CD4-positive, alpha-beta T cell treated with Interferon alpha-2 for 1 hour (primary cell): ENCODE measurements around the gene TLR8.

Experiments used
- DNase-seq, 2 donors: peaks; one replicate each; pipeline ENCODE4 v3.0.0-alpha.2; 2020 to 2022

TLR8 gene

GRCh38 chrX:12970691-12971202 is 64.3 kb downstream of the TLR8 start:
- peak; percentile 77 to 82 for DNase-seq

GRCh38 chrX:12971282-12972003 is 65.0 kb downstream of the TLR8 start:
- DNase-seq: peak in 1 of 2 donors; percentile 61

- peak in 1 of 2 donors; percentile 45 for DNase-seq
Measured at GRCh38 chrX:12972243-12972642, 65.8 kb downstream of the TLR8 start.
